Panc1 (cell line): ENCODE measurements around the gene FAHD1. TPM values are rescaled to one million over a fixed set of nuclear protein-coding genes. Genes with fewer than 3 reads are reported as not detected.
A peak's percentile ranks its signal among the peaks of the same experiment; 100 is the strongest.

Experiments used
- ATAC-seq: fragments of 200-7000 bp; cut with Tn5 transposase; 2 replicates; pipeline ENCODE4 v1.9.1; 2020; ENCODE audit warnings: mild to moderate bottlenecking, moderate library complexity
- BruUV-seq: library from RNA; stranded (reverse); fragments of 400-500 nt; replicated peaks from 2 replicates; lab custom pipeline; 2021; lab: Mats Ljungman, UMichigan
- CTCF ChIA-PET: fragments of 300-600 bp; sonication (Branson Sonifier 250); formaldehyde crosslinking; loops from one replicate; lab custom pipeline; 2022; ENCODE audit warnings: antibody characterized with exemption; lab: Charles Lee
- POLR2A ChIA-PET: fragments of 300-600 bp; sonication (Branson Sonifier 250); formaldehyde crosslinking; loops from one replicate; lab custom pipeline; 2022; ENCODE audit warnings: antibody characterized with exemption; lab: Charles Lee
- DNase-seq: peaks from one replicate; pipeline ENCODE4 v3.0.0-alpha.2; 2010; ENCODE audit warnings: low read depth, low spot score
- H3K27ac ChIP-seq: 2 replicates; pipeline ENCODE4 v1.5.1; 2011; ENCODE audit warnings: mild to moderate bottlenecking, low read length, inconsistent platforms
- H3K27me3 ChIP-seq: fragments of 200-500 bp; sonication (Bioruptor generic); 2 replicates; pipeline ENCODE4 v1.6.0; 2014; ENCODE audit warnings: low read length, inconsistent platforms; ENCODE audit not compliant: control insufficient read depth, insufficient read depth
- H3K36me3 ChIP-seq: fragments of 200-500 bp; sonication (Bioruptor generic); 2 replicates; pipeline ENCODE4 v1.5.1; 2014; ENCODE audit warnings: inconsistent platforms, mild to moderate bottlenecking, low read length, moderate library complexity; ENCODE audit not compliant: control insufficient read depth, insufficient read depth
- H3K4me1 ChIP-seq: 2 replicates; pipeline ENCODE4 v1.5.1; 2011; ENCODE audit warnings: inconsistent platforms, mild to moderate bottlenecking, low read length, moderate library complexity; ENCODE audit not compliant: control insufficient read depth, insufficient read depth
- H3K4me3 ChIP-seq, 2 experiments: 2 replicates each; pipeline ENCODE4 v1.5.1; 2011 to 2012; ENCODE audit warnings: low read depth in 2 of 2, low read length in 2 of 2, mild to moderate bottlenecking in 2 of 2, inconsistent platforms in 1 of 2, moderate library complexity in 1 of 2
- H3K9me3 ChIP-seq: fragments of 200-500 bp; sonication (Bioruptor generic); 2 replicates; pipeline ENCODE4 v1.5.1; 2014; ENCODE audit warnings: low read depth, mild to moderate bottlenecking, inconsistent platforms, low read length, moderate library complexity; ENCODE audit not compliant: control insufficient read depth, insufficient read depth
- POLR2AphosphoS5 ChIP-seq: IDR thresholded peaks from 2 replicates; pipeline ENCODE4 v1.6.1; 2012; ENCODE audit warnings: mild to moderate bottlenecking, low read depth, low read length, moderate library complexity
- SIN3A ChIP-seq: IDR thresholded peaks from 2 replicates; pipeline ENCODE4 v1.6.1; 2012; ENCODE audit warnings: low read depth, mild to moderate bottlenecking, low read length, moderate library complexity, borderline replicate concordance; ENCODE audit not compliant: insufficient read depth
- TCF7L2 ChIP-seq: IDR thresholded peaks from 2 replicates; pipeline ENCODE4 v1.6.1; 2011; ENCODE audit warnings: mild to moderate bottlenecking, low read depth, low read length, inconsistent platforms
- in situ Hi-C: cut with HindIII; loops from 2 replicates; pipeline ENCODE4 v1.10.0; 2016; ENCODE audit warnings: low sequenced_read_pairs, low pct_unique_long_range_greater_than_20kb
- intact Hi-C: fragments of 100-400 bp; cut with micrococcal nuclease; formaldehyde crosslinking; loops from one replicate; pipeline ENCODE4 v1.10.0; 2022; ENCODE audit not compliant: unreplicated experiment
- total RNA-seq: library from RNA; stranded (reverse); gene quantifications from one replicate; pipeline ENCODE4 v1.2.1, GENCODE V29; 2021; ENCODE audit not compliant: unreplicated experiment
- TF ChIP-seq, protein P1 (sequence below): fragments of 450-650 bp; IDR thresholded peaks from 2 replicates; pipeline ENCODE4 v1.5.1; 2017; ENCODE audit warnings: mild to moderate bottlenecking
- TF ChIP-seq, protein P2 (sequence below), 2 experiments: IDR thresholded peaks; 2 replicates each; pipeline ENCODE4 v1.6.1; 2011 to 2012; ENCODE audit warnings: low read depth in 2 of 2, control low read depth in 1 of 2, low read length in 1 of 2, mild to moderate bottlenecking in 1 of 2, moderate library complexity in 1 of 2; ENCODE audit not compliant: insufficient read depth in 1 of 2

FAHD1 gene
- total RNA-seq, 1 experiment from 2014 or later = 34.6 TPM

DNA sequence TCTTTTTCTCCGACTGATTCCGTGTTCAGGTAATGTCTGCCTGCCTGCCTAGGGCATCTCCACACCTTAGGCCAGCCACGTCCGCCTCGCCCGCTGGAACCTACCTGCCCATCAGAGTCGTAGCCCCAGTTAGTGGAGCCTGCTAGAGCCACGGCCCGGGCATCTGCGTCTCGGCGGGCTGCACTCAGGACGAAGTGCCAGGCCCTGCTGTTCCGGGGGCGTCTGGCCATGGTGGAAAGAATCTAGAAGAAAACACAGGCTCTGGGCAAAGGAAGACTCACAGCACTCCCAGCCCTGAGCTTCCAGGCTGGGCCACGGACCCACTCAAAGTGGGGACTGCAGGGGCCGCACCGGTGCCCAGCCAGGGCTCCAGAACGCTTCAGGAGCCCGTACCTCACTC is 45.8 kb upstream of the FAHD1 start:
- Histone ChIP-seq H3K4me3 (peak overlapping the region; percentile 72 to 98), H3K27ac (peak overlapping the region; percentile 79), H3K9me3 (no peaks in the 10 kb centered on the region), H3K4me1 (peaks cover 46% of the 10 kb centered on the region), H3K36me3 (peaks cover 3% of the 10 kb centered on the region; the same call in 1 of the 2 replicates), H3K27me3 (no peaks in the 10 kb centered on the region)
- in situ Hi-C loops (no loop called here), intact Hi-C loops (no loop called here)
- ATAC-seq (no peak), DNase-seq (no peak)
- no TSS peak for BruUV-seq
- ChIA-PET POLR2A (no interaction called here), CTCF (no interaction called here)
- TF ChIP-seq, protein P1, sequence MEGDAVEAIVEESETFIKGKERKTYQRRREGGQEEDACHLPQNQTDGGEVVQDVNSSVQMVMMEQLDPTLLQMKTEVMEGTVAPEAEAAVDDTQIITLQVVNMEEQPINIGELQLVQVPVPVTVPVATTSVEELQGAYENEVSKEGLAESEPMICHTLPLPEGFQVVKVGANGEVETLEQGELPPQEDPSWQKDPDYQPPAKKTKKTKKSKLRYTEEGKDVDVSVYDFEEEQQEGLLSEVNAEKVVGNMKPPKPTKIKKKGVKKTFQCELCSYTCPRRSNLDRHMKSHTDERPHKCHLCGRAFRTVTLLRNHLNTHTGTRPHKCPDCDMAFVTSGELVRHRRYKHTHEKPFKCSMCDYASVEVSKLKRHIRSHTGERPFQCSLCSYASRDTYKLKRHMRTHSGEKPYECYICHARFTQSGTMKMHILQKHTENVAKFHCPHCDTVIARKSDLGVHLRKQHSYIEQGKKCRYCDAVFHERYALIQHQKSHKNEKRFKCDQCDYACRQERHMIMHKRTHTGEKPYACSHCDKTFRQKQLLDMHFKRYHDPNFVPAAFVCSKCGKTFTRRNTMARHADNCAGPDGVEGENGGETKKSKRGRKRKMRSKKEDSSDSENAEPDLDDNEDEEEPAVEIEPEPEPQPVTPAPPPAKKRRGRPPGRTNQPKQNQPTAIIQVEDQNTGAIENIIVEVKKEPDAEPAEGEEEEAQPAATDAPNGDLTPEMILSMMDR = no peak
- no peak for TF ChIP-seq SIN3A
- no peak for TF ChIP-seq POLR2AphosphoS5
- TF ChIP-seq, protein P2, sequence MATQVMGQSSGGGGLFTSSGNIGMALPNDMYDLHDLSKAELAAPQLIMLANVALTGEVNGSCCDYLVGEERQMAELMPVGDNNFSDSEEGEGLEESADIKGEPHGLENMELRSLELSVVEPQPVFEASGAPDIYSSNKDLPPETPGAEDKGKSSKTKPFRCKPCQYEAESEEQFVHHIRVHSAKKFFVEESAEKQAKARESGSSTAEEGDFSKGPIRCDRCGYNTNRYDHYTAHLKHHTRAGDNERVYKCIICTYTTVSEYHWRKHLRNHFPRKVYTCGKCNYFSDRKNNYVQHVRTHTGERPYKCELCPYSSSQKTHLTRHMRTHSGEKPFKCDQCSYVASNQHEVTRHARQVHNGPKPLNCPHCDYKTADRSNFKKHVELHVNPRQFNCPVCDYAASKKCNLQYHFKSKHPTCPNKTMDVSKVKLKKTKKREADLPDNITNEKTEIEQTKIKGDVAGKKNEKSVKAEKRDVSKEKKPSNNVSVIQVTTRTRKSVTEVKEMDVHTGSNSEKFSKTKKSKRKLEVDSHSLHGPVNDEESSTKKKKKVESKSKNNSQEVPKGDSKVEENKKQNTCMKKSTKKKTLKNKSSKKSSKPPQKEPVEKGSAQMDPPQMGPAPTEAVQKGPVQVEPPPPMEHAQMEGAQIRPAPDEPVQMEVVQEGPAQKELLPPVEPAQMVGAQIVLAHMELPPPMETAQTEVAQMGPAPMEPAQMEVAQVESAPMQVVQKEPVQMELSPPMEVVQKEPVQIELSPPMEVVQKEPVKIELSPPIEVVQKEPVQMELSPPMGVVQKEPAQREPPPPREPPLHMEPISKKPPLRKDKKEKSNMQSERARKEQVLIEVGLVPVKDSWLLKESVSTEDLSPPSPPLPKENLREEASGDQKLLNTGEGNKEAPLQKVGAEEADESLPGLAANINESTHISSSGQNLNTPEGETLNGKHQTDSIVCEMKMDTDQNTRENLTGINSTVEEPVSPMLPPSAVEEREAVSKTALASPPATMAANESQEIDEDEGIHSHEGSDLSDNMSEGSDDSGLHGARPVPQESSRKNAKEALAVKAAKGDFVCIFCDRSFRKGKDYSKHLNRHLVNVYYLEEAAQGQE (IDR thresholded peaks at IDR 0.05; ENCODE audit: insufficient read depth in 1 of 2, low read depth in 2 of 2, low read length in 1 of 2) = no peak
- no peak for TF ChIP-seq TCF7L2

GRCh38 chr16:1781758-1782407 is 45.1 kb upstream of the FAHD1 start:
- Histone ChIP-seq H3K27ac (peak overlapping the region; percentile 79), H3K4me1 (peaks cover 40% of the 10 kb centered on the region), H3K27me3 (no peaks in the 10 kb centered on the region), H3K4me3 (peak overlapping the region; percentile 72 to 98), H3K9me3 (no peaks in the 10 kb centered on the region), H3K36me3 (peaks cover 3% of the 10 kb centered on the region; the same call in 1 of the 2 replicates)
- CTCF ChIA-PET = no interaction called here
- BruUV-seq = no TSS peak
- ATAC-seq (peak; percentile 9), DNase-seq (no peak)
- 0 out of 2 replicates have a peak, but pooled peaks have one; percentile 38 for TF ChIP-seq TCF7L2
- TF ChIP-seq POLR2AphosphoS5 = peak; percentile 18; the same call in 1 of the 2 replicates
- TF ChIP-seq SIN3A = 0 out of 2 replicates have a peak, but pooled peaks have one; percentile 61
- TF ChIP-seq, protein P1 = no peak
- in situ Hi-C loops (no loop called here), intact Hi-C loops (no loop called here)
- POLR2A ChIA-PET = no interaction called here
